NCI-H2107 (cell line): ENCODE measurements around the gene TCF3.

Experiments used
- DNase-seq: peaks from one replicate; lab custom pipeline; 2025; lab: John Stamatoyannopoulos, UW

The TCF3 gene

GRCh38 chr19:1560286-1560882, 92.0 kb downstream of the TCF3 start:
- no peak for DNase-seq
